ENCODE data around the gene SESN3.

Gene SESN3

DNA sequence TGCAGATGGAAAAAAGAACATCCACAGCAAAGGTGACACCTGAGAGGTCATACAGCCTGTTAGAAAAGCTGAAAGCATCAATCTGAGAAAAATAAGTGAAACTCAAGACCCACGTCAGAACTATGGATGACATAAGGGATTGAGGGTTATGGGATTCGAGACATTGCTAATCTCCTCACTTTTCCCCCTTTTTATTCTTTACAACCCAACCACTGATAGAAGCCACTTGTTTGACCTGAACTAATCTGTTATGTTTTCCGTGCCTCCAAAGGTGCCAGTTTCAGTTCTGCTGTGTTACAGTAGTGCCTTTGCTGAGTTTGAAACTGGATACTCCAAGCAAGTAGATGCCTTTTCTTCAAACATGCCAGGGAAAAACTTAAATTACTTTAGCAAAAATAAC lies 16.9 kb upstream of the SESN3 start:
- H3K27me3 ChIP-seq (ENCODE audit: insufficient read depth, poor library complexity, severe bottlenecking) = no peaks in the 10 kb centered on the region
- no peak overlapping the region for H3K27ac ChIP-seq (replicated peaks)
- DNase-seq (ENCODE audit: low read depth in 1 of 2, low spot score in 1 of 2) = no peak
- TF ChIP-seq POLR2AphosphoS5 (IDR thresholded peaks at IDR 0.05; ENCODE audit: low read depth) (no peak), SPI1 (IDR thresholded peaks at IDR 0.05; ENCODE audit: borderline replicate concordance, low read depth) (no peak), GABPA (IDR thresholded peaks at IDR 0.05; ENCODE audit: low read depth) (no peak)
- TF ChIP-seq, protein P1, sequence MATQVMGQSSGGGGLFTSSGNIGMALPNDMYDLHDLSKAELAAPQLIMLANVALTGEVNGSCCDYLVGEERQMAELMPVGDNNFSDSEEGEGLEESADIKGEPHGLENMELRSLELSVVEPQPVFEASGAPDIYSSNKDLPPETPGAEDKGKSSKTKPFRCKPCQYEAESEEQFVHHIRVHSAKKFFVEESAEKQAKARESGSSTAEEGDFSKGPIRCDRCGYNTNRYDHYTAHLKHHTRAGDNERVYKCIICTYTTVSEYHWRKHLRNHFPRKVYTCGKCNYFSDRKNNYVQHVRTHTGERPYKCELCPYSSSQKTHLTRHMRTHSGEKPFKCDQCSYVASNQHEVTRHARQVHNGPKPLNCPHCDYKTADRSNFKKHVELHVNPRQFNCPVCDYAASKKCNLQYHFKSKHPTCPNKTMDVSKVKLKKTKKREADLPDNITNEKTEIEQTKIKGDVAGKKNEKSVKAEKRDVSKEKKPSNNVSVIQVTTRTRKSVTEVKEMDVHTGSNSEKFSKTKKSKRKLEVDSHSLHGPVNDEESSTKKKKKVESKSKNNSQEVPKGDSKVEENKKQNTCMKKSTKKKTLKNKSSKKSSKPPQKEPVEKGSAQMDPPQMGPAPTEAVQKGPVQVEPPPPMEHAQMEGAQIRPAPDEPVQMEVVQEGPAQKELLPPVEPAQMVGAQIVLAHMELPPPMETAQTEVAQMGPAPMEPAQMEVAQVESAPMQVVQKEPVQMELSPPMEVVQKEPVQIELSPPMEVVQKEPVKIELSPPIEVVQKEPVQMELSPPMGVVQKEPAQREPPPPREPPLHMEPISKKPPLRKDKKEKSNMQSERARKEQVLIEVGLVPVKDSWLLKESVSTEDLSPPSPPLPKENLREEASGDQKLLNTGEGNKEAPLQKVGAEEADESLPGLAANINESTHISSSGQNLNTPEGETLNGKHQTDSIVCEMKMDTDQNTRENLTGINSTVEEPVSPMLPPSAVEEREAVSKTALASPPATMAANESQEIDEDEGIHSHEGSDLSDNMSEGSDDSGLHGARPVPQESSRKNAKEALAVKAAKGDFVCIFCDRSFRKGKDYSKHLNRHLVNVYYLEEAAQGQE (IDR thresholded peaks at IDR 0.05; ENCODE audit: insufficient replicate concordance, low read depth) = no peak
- no peak overlapping the region for H3K4me3 ChIP-seq (replicated peaks; ENCODE audit: insufficient read depth, low read length)

DNA sequence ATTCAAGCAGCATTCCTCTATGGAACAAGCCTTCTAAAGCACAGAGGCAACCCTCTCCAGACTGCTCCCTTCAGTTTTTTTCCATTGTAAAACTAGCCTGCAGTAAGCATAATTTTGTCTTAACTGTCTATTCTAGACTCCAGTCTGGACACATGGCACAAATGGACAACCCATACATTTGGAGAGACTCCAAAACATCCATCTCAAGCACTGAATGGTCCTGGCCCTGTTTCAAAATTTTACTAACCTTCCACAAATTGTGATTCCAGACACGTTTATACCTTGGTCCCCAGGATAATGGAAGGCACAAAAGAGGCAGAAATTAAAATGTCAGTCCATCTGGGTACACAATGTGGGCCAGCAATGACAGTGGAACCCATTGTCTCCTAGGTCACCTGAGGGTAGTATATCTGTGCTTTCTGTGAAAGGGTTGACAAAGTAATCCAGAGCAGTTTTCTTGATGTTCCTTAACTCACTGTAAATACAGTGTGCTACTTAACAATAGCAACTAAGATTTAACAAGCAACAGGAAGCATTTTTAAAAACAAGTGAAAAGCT lies 16.2 kb upstream of the SESN3 start:
- TF ChIP-seq, protein P1 (IDR thresholded peaks at IDR 0.05; ENCODE audit: insufficient replicate concordance, low read depth) = no peak
- Histone ChIP-seq H3K4me3 (replicated peaks; ENCODE audit: insufficient read depth, low read length) (no peak overlapping the region), H3K27ac (replicated peaks) (no peak overlapping the region), H3K27me3 (ENCODE audit: insufficient read depth, poor library complexity, severe bottlenecking) (no peaks in the 10 kb centered on the region)
- DNase-seq (ENCODE audit: low read depth in 1 of 2, low spot score in 1 of 2) = no peak

DNA sequence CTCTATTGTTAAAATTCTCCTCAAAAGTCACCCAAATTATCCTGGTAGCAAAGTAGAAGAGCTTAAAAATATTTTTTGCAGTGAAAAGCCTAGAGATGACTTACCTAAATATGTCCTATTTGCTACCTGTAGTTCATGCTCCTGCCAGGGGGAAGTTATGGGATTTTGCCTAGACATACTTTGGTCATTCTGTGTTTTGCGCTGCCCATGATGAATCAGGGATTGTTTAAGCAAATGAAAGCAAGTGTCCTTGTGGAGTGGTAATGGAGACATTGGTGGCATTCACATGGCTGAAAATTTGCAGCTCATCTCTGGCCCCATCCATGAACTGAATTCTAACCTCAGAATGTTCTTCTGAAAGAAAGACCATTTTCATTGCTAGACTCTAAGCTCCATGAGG lies 14.6 kb upstream of the SESN3 start:
- no peaks in the 10 kb centered on the region for H3K27me3 ChIP-seq (ENCODE audit: insufficient read depth, poor library complexity, severe bottlenecking)
- no peak overlapping the region for H3K27ac ChIP-seq (replicated peaks)
- H3K4me3 ChIP-seq (replicated peaks; ENCODE audit: insufficient read depth, low read length) = no peak overlapping the region
- TF ChIP-seq GABPA (IDR thresholded peaks at IDR 0.05; ENCODE audit: low read depth) (no peak), POLR2AphosphoS5 (IDR thresholded peaks at IDR 0.05; ENCODE audit: low read depth) (no peak)
- DNase-seq (ENCODE audit: low read depth in 1 of 2, low spot score in 1 of 2) = no peak

DNA sequence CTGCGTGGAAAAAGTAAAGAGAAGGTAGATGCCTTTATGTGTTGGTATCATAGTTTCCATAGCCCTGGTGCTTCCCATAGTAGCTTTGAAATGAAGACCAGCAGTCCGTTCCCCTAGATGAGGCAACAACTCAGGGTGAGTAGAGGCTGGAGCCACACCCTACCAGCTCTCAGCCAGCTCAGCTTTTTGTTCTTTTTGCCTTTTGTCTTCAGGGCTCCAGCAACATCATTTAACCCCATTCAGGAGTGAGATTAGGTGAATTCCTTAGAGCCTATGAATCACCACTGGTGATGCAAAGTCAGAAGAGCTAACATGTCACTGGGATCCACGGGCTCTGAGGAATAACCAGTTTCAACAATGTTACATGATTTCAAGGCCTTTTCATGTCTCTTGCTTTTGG lies 14.0 kb upstream of the SESN3 start:
- no peak for DNase-seq (ENCODE audit: low read depth in 1 of 2, low spot score in 1 of 2)
- Histone ChIP-seq H3K27ac (replicated peaks) (no peak overlapping the region), H3K27me3 (ENCODE audit: insufficient read depth, poor library complexity, severe bottlenecking) (no peaks in the 10 kb centered on the region), H3K4me3 (replicated peaks; ENCODE audit: insufficient read depth, low read length) (no peak overlapping the region)
- TF ChIP-seq SPI1 (IDR thresholded peaks at IDR 0.05; ENCODE audit: borderline replicate concordance, low read depth) = no peak
- TF ChIP-seq, protein P1 (IDR thresholded peaks at IDR 0.05; ENCODE audit: insufficient replicate concordance, low read depth) = no peak
- TF ChIP-seq POLR2AphosphoS5 (IDR thresholded peaks at IDR 0.05; ENCODE audit: low read depth) = no peak
- TF ChIP-seq, protein P2, sequence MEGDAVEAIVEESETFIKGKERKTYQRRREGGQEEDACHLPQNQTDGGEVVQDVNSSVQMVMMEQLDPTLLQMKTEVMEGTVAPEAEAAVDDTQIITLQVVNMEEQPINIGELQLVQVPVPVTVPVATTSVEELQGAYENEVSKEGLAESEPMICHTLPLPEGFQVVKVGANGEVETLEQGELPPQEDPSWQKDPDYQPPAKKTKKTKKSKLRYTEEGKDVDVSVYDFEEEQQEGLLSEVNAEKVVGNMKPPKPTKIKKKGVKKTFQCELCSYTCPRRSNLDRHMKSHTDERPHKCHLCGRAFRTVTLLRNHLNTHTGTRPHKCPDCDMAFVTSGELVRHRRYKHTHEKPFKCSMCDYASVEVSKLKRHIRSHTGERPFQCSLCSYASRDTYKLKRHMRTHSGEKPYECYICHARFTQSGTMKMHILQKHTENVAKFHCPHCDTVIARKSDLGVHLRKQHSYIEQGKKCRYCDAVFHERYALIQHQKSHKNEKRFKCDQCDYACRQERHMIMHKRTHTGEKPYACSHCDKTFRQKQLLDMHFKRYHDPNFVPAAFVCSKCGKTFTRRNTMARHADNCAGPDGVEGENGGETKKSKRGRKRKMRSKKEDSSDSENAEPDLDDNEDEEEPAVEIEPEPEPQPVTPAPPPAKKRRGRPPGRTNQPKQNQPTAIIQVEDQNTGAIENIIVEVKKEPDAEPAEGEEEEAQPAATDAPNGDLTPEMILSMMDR (IDR thresholded peaks at IDR 0.05; ENCODE audit: insufficient read depth, low read length) = no peak
- TF ChIP-seq GABPA (IDR thresholded peaks at IDR 0.05; ENCODE audit: low read depth) = no peak

Measured in HL-60 (cell line).